Measurements from ENCODE around the gene EYA2. TPM values are rescaled to one million over a fixed set of nuclear protein-coding genes. Genes with fewer than 3 reads are reported as not detected.

Gene EYA2
- total RNA-seq, 2 experiments from 2014 or later: not detected

- no peak for DNase-seq
- no peak overlapping the region for H3K27ac Mint-ChIP-seq
- H3K4me3 Mint-ChIP-seq: no peak overlapping the region
- TF ChIP-seq CTCF (IDR thresholded peaks at IDR 0.05): no peak
- H3K4me1 Mint-ChIP-seq (ENCODE audit: low read depth): no peaks in the 10 kb centered on the region
- ChIA-PET POLR2A (no interaction called here), CTCF (interaction anchor here (1.1 to 3.1 kb wide), 7 partner anchors 9 to 171 kb away, joined by 3 to 28 read pairs (median 6); no protein-coding TSS in a partner anchor)
- H3K27me3 Mint-ChIP-seq: no peaks in the 10 kb centered on the region
- no peaks in the 10 kb centered on the region for H3K9me3 Mint-ChIP-seq
- intact Hi-C loops (cut with micrococcal nuclease): no loop called here
- ATAC-seq: no peak
- peaks cover 19% of the 10 kb centered on the region for H3K36me3 Mint-ChIP-seq (ENCODE audit: low read depth)
Measured at GRCh38 chr20:47212606-47213207, 318.1 kb downstream of the EYA2 start.

GRCh38 chr20:47213966-47214365, 319.3 kb downstream of the EYA2 start:
- Mint-ChIP-seq H3K27me3 (no peaks in the 10 kb centered on the region), H3K36me3 (ENCODE audit: low read depth) (peaks cover 23% of the 10 kb centered on the region), H3K27ac (no peak overlapping the region), H3K9me3 (no peaks in the 10 kb centered on the region), H3K4me1 (ENCODE audit: low read depth) (no peaks in the 10 kb centered on the region), H3K4me3 (no peak overlapping the region)
- intact Hi-C loops (cut with micrococcal nuclease): no loop called here
- DNase-seq (no peak), ATAC-seq (no peak)
- ChIA-PET CTCF (interaction anchor here (0.8 to 3.1 kb wide), 6 partner anchors 9 to 170 kb away, joined by 3 to 28 read pairs (median 6); no protein-coding TSS in a partner anchor), POLR2A (interaction anchor here (0.7 kb wide), 1 partner anchor 56 kb away, joined by 3 read pairs; no protein-coding TSS in a partner anchor)
- TF ChIP-seq CTCF (IDR thresholded peaks at IDR 0.05): no peak

- Mint-ChIP-seq H3K27me3 (no peaks in the 10 kb centered on the region), H3K36me3 (ENCODE audit: low read depth) (peaks cover 24% of the 10 kb centered on the region), H3K4me1 (ENCODE audit: low read depth) (no peaks in the 10 kb centered on the region), H3K27ac (no peak overlapping the region), H3K9me3 (no peaks in the 10 kb centered on the region), H3K4me3 (no peak overlapping the region)
- TF ChIP-seq CTCF (IDR thresholded peaks at IDR 0.05): no peak
- CTCF ChIA-PET: interaction anchor here (2.8 to 8.6 kb wide), 4 partner anchors 10 to 168 kb away, joined by 12 to 79 read pairs (median 22); no protein-coding TSS in a partner anchor
- POLR2A ChIA-PET: no interaction called here
- ATAC-seq (no peak), DNase-seq (no peak)
- intact Hi-C loops (cut with micrococcal nuclease): no loop called here
Measured at GRCh38 chr20:47215653-47216397, 321.2 kb downstream of the EYA2 start.

- TF ChIP-seq CTCF (IDR thresholded peaks at IDR 0.05): no peak
- Mint-ChIP-seq H3K36me3 (ENCODE audit: low read depth) (peaks cover 30% of the 10 kb centered on the region), H3K4me3 (no peak overlapping the region), H3K27me3 (no peaks in the 10 kb centered on the region), H3K9me3 (no peaks in the 10 kb centered on the region), H3K27ac (no peak overlapping the region), H3K4me1 (ENCODE audit: low read depth) (no peaks in the 10 kb centered on the region)
- CTCF ChIA-PET: interaction anchor here (1.0 to 8.6 kb wide), 5 partner anchors 11 to 167 kb away, joined by 3 to 79 read pairs (median 7); no protein-coding TSS in a partner anchor
- intact Hi-C loops (cut with micrococcal nuclease): no loop called here
- POLR2A ChIA-PET: interaction anchor here (0.6 kb wide), 1 partner anchor 11 kb away, joined by 5 read pairs; no protein-coding TSS in a partner anchor
- ATAC-seq (no peak), DNase-seq (no peak)
Measured at GRCh38 chr20:47216819-47217410, 322.3 kb downstream of the EYA2 start.
